H9 (cell line): Measurements from ENCODE around the gene FBXO28. TPM values are rescaled to one million over a fixed set of nuclear protein-coding genes. Genes with fewer than 3 reads are reported as not detected.

Experiments
- DNase-seq: peaks from one replicate; pipeline ENCODE4 v3.0.0-alpha.2; 2017
- H2AFZ ChIP-seq: one replicate; pipeline ENCODE4 v1.6.1; 2013; ENCODE audit warnings: mild to moderate bottlenecking, low read length, control low read depth, moderate library complexity
- H2AK5ac ChIP-seq: 2 replicates; pipeline ENCODE4 v1.6.1; 2013; ENCODE audit warnings: low read length, control low read depth, mixed read lengths; ENCODE audit not compliant: insufficient read length
- H2BK120ac ChIP-seq: one replicate; pipeline ENCODE4 v1.6.1; 2013; ENCODE audit warnings: low read depth, mild to moderate bottlenecking, low read length, control low read depth, inconsistent platforms; ENCODE audit not compliant: poor library complexity, severe bottlenecking
- H2BK12ac ChIP-seq: 2 replicates; pipeline ENCODE4 v1.6.1; 2013; ENCODE audit warnings: low read length, control low read depth, mixed read lengths, low read depth; ENCODE audit not compliant: insufficient read length
- H2BK15ac ChIP-seq: 2 replicates; pipeline ENCODE4 v1.6.1; 2013; ENCODE audit warnings: low read depth, low read length, control low read depth
- H2BK20ac ChIP-seq: one replicate; pipeline ENCODE4 v1.6.1; 2013; ENCODE audit warnings: low read depth, mild to moderate bottlenecking, low read length, control low read depth, inconsistent platforms; ENCODE audit not compliant: poor library complexity, severe bottlenecking
- H2BK5ac ChIP-seq: 2 replicates; pipeline ENCODE4 v1.6.1; 2013; ENCODE audit warnings: low read length, control low read depth, mixed read lengths; ENCODE audit not compliant: insufficient read length
- H3K14ac ChIP-seq: 2 replicates; pipeline ENCODE4 v1.6.1; 2013; ENCODE audit warnings: low read length, control low read depth; ENCODE audit not compliant: insufficient read depth
- H3K18ac ChIP-seq: 2 replicates; pipeline ENCODE4 v1.6.1; 2013; ENCODE audit warnings: low read depth, mild to moderate bottlenecking, mixed read lengths, low read length, control low read depth; ENCODE audit not compliant: insufficient read length
- H3K23ac ChIP-seq: 2 replicates; pipeline ENCODE4 v1.6.1; 2013; ENCODE audit warnings: low read length, control low read depth, mixed read lengths, low read depth; ENCODE audit not compliant: insufficient read length
- H3K23me2 ChIP-seq: 2 replicates; pipeline ENCODE4 v1.6.1; 2013; ENCODE audit warnings: low read depth, mild to moderate bottlenecking, mixed read lengths, low read length, control low read depth; ENCODE audit not compliant: insufficient read length, poor library complexity, severe bottlenecking
- H3K27ac ChIP-seq: 2 replicates; pipeline ENCODE4 v1.5.1; 2013; ENCODE audit warnings: low read length, control low read depth, mixed read lengths, low read depth; ENCODE audit not compliant: insufficient read length
- H3K27me3 ChIP-seq: 2 replicates; pipeline ENCODE4 v1.6.1; 2013; ENCODE audit warnings: low read length, control low read depth, inconsistent platforms; ENCODE audit not compliant: insufficient read depth
- H3K4ac ChIP-seq: 2 replicates; pipeline ENCODE4 v1.6.1; 2013; ENCODE audit warnings: low read depth, mild to moderate bottlenecking, control low read depth, inconsistent platforms, low read length, moderate library complexity
- H3K4me1 ChIP-seq: 2 replicates; pipeline ENCODE4 v1.6.1; 2013; ENCODE audit warnings: low read length, control low read depth, inconsistent platforms; ENCODE audit not compliant: insufficient read depth
- H3K4me2 ChIP-seq: 2 replicates; pipeline ENCODE4 v1.6.1; 2013; ENCODE audit warnings: low read length, control low read depth, mixed read lengths; ENCODE audit not compliant: insufficient read length, insufficient read depth
- H3K56ac ChIP-seq: 2 replicates; pipeline ENCODE4 v1.6.1; 2013; ENCODE audit warnings: low read depth, mild to moderate bottlenecking, mixed read lengths, low read length, control low read depth; ENCODE audit not compliant: insufficient read length
- H3K79me1 ChIP-seq: 2 replicates; pipeline ENCODE4 v1.6.1; 2013; ENCODE audit warnings: low read depth, mild to moderate bottlenecking, moderate library complexity, low read length, control low read depth, inconsistent platforms; ENCODE audit not compliant: insufficient read depth, poor library complexity, severe bottlenecking
- H3K79me2 ChIP-seq: 2 replicates; pipeline ENCODE4 v1.6.1; 2013; ENCODE audit warnings: low read length, control low read depth, inconsistent platforms; ENCODE audit not compliant: insufficient read depth
- H3K9ac ChIP-seq: 2 replicates; pipeline ENCODE4 v1.6.1; 2013; ENCODE audit warnings: low read length, control low read depth, mixed read lengths; ENCODE audit not compliant: insufficient read length; ENCODE audit errors: extremely low read depth
- H3K9me3 ChIP-seq: one replicate; pipeline ENCODE4 v1.6.1; 2013; ENCODE audit warnings: low read depth, low read length, inconsistent platforms; ENCODE audit not compliant: control insufficient read depth
- H3T11ph ChIP-seq: one replicate; pipeline ENCODE4 v1.6.1; 2013; ENCODE audit warnings: mild to moderate bottlenecking, low read length, control low read depth, inconsistent platforms
- H4K20me1 ChIP-seq: one replicate; pipeline ENCODE4 v1.6.1; 2013; ENCODE audit not compliant: control insufficient read depth, insufficient read length, insufficient read depth
- H4K5ac ChIP-seq: 2 replicates; pipeline ENCODE4 v1.6.1; 2013; ENCODE audit warnings: low read depth, mild to moderate bottlenecking, mixed read lengths, low read length, control low read depth; ENCODE audit not compliant: insufficient read length
- H4K8ac ChIP-seq: replicated peaks from 2 replicates; pipeline ENCODE4 v1.6.1; 2013; ENCODE audit warnings: low read length, control low read depth, mixed read lengths, low read depth; ENCODE audit not compliant: insufficient read length
- H4K91ac ChIP-seq: 2 replicates; pipeline ENCODE4 v1.6.1; 2013; ENCODE audit warnings: low read depth, mild to moderate bottlenecking, moderate library complexity, mixed read lengths, low read length, control low read depth; ENCODE audit not compliant: insufficient read length
- H3K27ac Mint-ChIP-seq, 3 experiments: 2 replicates in 2 of 3; 3 replicates in 1 of 3; pipeline ENCODE4 v1.8.0; 2020 to 2021; ENCODE audit warnings: mixed read lengths in 3 of 3, mild to moderate bottlenecking in 1 of 3, moderate library complexity in 1 of 3
- H3K27me3 Mint-ChIP-seq: 2 replicates; pipeline ENCODE4 v1.8.0; 2021; ENCODE audit warnings: low read depth, mild to moderate bottlenecking, moderate library complexity, mixed read lengths
- H3K36me3 Mint-ChIP-seq, 3 experiments: 2 replicates in 2 of 3; 3 replicates in 1 of 3; pipeline ENCODE4 v1.8.0; 2020 to 2021; ENCODE audit warnings: low read depth in 3 of 3, mixed read lengths in 3 of 3; ENCODE audit not compliant: insufficient read depth in 1 of 3
- H3K4me1 Mint-ChIP-seq, 2 experiments: 2 replicates each; pipeline ENCODE4 v1.8.0; 2020; ENCODE audit warnings: mixed read lengths in 2 of 2
- H3K4me3 Mint-ChIP-seq, 2 experiments: 2 replicates in 1 of 2; 3 replicates in 1 of 2; pipeline ENCODE4 v1.8.0; 2020 to 2021; ENCODE audit warnings: mild to moderate bottlenecking in 2 of 2, mixed read lengths in 2 of 2, moderate library complexity in 1 of 2
- H3K9me3 Mint-ChIP-seq, 2 experiments: 2 replicates in 1 of 2; 3 replicates in 1 of 2; pipeline ENCODE4 v1.8.0; 2020; ENCODE audit warnings: mild to moderate bottlenecking in 2 of 2, mixed read lengths in 2 of 2, moderate library complexity in 1 of 2
- CTCF ChIP-seq: fragments of 200-600 bp; sonication (generic); conservative IDR thresholded peaks from 3 replicates; pipeline ENCODE4 v1.8.0; 2021; ENCODE audit warnings: antibody characterized with exemption, mild to moderate bottlenecking
- total RNA-seq: library from RNA; stranded (reverse); gene quantifications from 2 replicates; pipeline ENCODE4 v1.2.1, GENCODE V29; 2021

Gene FBXO28
- total RNA-seq, 1 experiment from 2014 or later: 55.0 TPM

GRCh38 chr1:224137518-224137917 lies 23.6 kb downstream of the FBXO28 start:
- no peak overlapping the region for H3K4ac ChIP-seq
- DNase-seq: no peak
- no peak overlapping the region for H2BK20ac ChIP-seq
- no peak overlapping the region for H2AFZ ChIP-seq
- H3K9me3 ChIP-seq: no peaks in the 10 kb centered on the region
- no peak overlapping the region for H4K91ac ChIP-seq
- peak overlapping the region in 1 of 3 experiments; percentile 85; a peak in 2 of 7 replicates for H3K27ac Mint-ChIP-seq
- no peak overlapping the region for H2BK12ac ChIP-seq
- no peak for TF ChIP-seq CTCF
- no peak overlapping the region for H3K18ac ChIP-seq
- H3K9me3 Mint-ChIP-seq: no peaks in the 10 kb centered on the region
- no peak overlapping the region for H2BK120ac ChIP-seq
- H2BK15ac ChIP-seq: no peak overlapping the region
- no peaks in the 10 kb centered on the region for H3K79me1 ChIP-seq
- no peaks in the 10 kb centered on the region for H3K4me1 ChIP-seq
- no peak overlapping the region for H2AK5ac ChIP-seq
- H3K27me3 ChIP-seq: no peaks in the 10 kb centered on the region
- no peak overlapping the region for H2BK5ac ChIP-seq
- no peak overlapping the region for H4K8ac ChIP-seq
- H3K4me2 ChIP-seq: no peak overlapping the region
- H3T11ph ChIP-seq: no peak overlapping the region
- H3K27ac ChIP-seq: no peak overlapping the region
- H3K9ac ChIP-seq: no peak overlapping the region
- H3K4me3 Mint-ChIP-seq: no peak overlapping the region
- H4K5ac ChIP-seq: no peak overlapping the region
- H3K14ac ChIP-seq: no peak overlapping the region
- H3K79me2 ChIP-seq: no peaks in the 10 kb centered on the region
- peaks cover 15 to 67% (median 50%) of the 10 kb centered on the region in 3 experiments; a peak in 6 of 7 replicates for H3K36me3 Mint-ChIP-seq
- no peaks in the 10 kb centered on the region for H4K20me1 ChIP-seq
- no peaks in the 10 kb centered on the region for H3K23me2 ChIP-seq
- H3K4me1 Mint-ChIP-seq: no peaks in the 10 kb centered on the region
- H3K56ac ChIP-seq: no peak overlapping the region
- H3K23ac ChIP-seq: no peak overlapping the region
- no peaks in the 10 kb centered on the region for H3K27me3 Mint-ChIP-seq
